HepG2 (cell line): ENCODE results near the gene ARHGAP45. TPM values are rescaled to one million over a fixed set of nuclear protein-coding genes. Genes with fewer than 3 reads are reported as not detected.

Experiments used
- DDIT3 ChIP-seq: sonication (generic); formaldehyde crosslinking; IDR thresholded peaks from 2 replicates; pipeline ENCODE4 v1.4.0; 2020; ENCODE audit warnings: mild to moderate bottlenecking, missing genetic modification reagents
- ETV6 ChIP-seq: sonication (generic); formaldehyde crosslinking; conservative IDR thresholded peaks from 2 replicates; pipeline ENCODE4 v1.4.0; 2020; ENCODE audit warnings: missing genetic modification reagents
- SCMH1 ChIP-seq: sonication (generic); formaldehyde crosslinking; IDR thresholded peaks from 2 replicates; pipeline ENCODE4 v1.9.0; 2021; ENCODE audit warnings: missing genetic modification reagents, mild to moderate bottlenecking, borderline replicate concordance
- TBX2 ChIP-seq: sonication (generic); formaldehyde crosslinking; IDR thresholded peaks from 2 replicates; pipeline ENCODE4 v1.5.0; 2020; ENCODE audit warnings: missing genetic modification reagents, mild to moderate bottlenecking, borderline replicate concordance
- ZBED4 ChIP-seq: sonication (generic); formaldehyde crosslinking; IDR thresholded peaks from 2 replicates; pipeline ENCODE4 v1.4.0; 2020; ENCODE audit warnings: missing genetic modification reagents, borderline replicate concordance
- ZBTB40 ChIP-seq, 2 experiments: fragments of 450-650 bp in 1 of 2; sonication (generic) in 1 of 2; formaldehyde crosslinking in 1 of 2; IDR thresholded peaks; 2 replicates each; pipeline versions ENCODE4 v1.6.1 to v1.8.0; 2016 to 2022; ENCODE audit warnings: antibody characterized with exemption in 1 of 2, mild to moderate bottlenecking in 1 of 2, missing genetic modification reagents in 1 of 2
- ZC3H4 ChIP-seq: sonication (generic); formaldehyde crosslinking; IDR thresholded peaks from 2 replicates; pipeline ENCODE4 v1.4.0; 2020; ENCODE audit warnings: missing genetic modification reagents, borderline replicate concordance
- ZNF12 ChIP-seq: sonication (generic); formaldehyde crosslinking; IDR thresholded peaks from 2 replicates; pipeline ENCODE4 v1.5.0; 2020; ENCODE audit warnings: missing genetic modification reagents
- ZNF441 ChIP-seq: sonication (generic); formaldehyde crosslinking; IDR thresholded peaks from 2 replicates; pipeline ENCODE4 v1.7.0; 2021; ENCODE audit warnings: missing genetic modification reagents, borderline replicate concordance
- ZNF619 ChIP-seq: sonication (generic); formaldehyde crosslinking; IDR thresholded peaks from 2 replicates; pipeline ENCODE4 v1.4.0; 2020; ENCODE audit warnings: mild to moderate bottlenecking, missing genetic modification reagents
- ZNF674 ChIP-seq: sonication (generic); formaldehyde crosslinking; IDR thresholded peaks from 2 replicates; pipeline ENCODE4 v1.5.0; 2020; ENCODE audit warnings: low read depth, mild to moderate bottlenecking, missing genetic modification reagents
- ZNF784 ChIP-seq: sonication (generic); formaldehyde crosslinking; IDR thresholded peaks from 2 replicates; pipeline ENCODE4 v1.5.1; 2020; ENCODE audit warnings: missing genetic modification reagents, mild to moderate bottlenecking, borderline replicate concordance
- ZNF83 ChIP-seq: sonication (generic); formaldehyde crosslinking; IDR thresholded peaks from 2 replicates; pipeline ENCODE4 v1.4.0; 2020; ENCODE audit warnings: missing genetic modification reagents, mild to moderate bottlenecking, borderline replicate concordance
- polyA plus RNA-seq, 8 experiments: library from polyadenylated mRNA; depleted of rRNA in 3 of 8; stranded (reverse) in 7 of 8; unstranded in 1 of 8; fragments of >200 nt; fragmentation: Illumina TruSeq in 4 of 8; extraction: Trizol in 4 of 8; gene quantifications; 2 replicates each; pipeline versions ENCODE4 v1.2.1 to v1.2.3, GENCODE V29; 2011 to 2016; ENCODE audit warnings: low read depth in 4 of 8, missing spikeins in 1 of 8, mixed read lengths in 1 of 8; ENCODE audit not compliant: insufficient read depth in 1 of 8
- total RNA-seq, 5 experiments: library from RNA; depleted of rRNA; stranded (reverse); fragments of >200 nt; fragmentation: Illumina TruSeq; extraction: Trizol; gene quantifications; 2 replicates each; pipeline ENCODE4 v1.2.3, GENCODE V29; 2016; ENCODE audit warnings: low read depth in 1 of 5

Gene ARHGAP45
- total and polyA plus RNA-seq, 2 of the 13 experiments (the other 11 are each of a cell fraction or from before 2014, with no cell fraction given): 0.84 to 32.0 TPM

- TF ChIP-seq ZNF619 (no peak), ETV6 (CRISPR knock-in tag) (no peak), SCMH1 (no peak), ZNF12 (CRISPR knock-in tag) (0 out of 2 replicates have a peak, but pooled peaks have one; percentile 26), ZBTB40 (IDR thresholded peaks at IDR 0.05) (no peak), ZBTB40 (CRISPR knock-in tag; IDR thresholded peaks at IDR 0.05) (no peak), DDIT3 (no peak), TBX2 (CRISPR knock-in tag) (no peak; the same call in 1 of the 2 replicates), ZNF83 (CRISPR knock-in tag) (no peak), ZNF674 (no peak), ZNF784 (CRISPR knock-in tag) (0 out of 2 replicates have a peak, but pooled peaks have one; percentile 45), ZNF441 (peak; percentile 42; the same call in 1 of the 2 replicates), ZC3H4 (CRISPR knock-in tag) (no peak), ZBED4 (no peak)
These were observed 1.3 kb upstream of the ARHGAP45 start (continued) for GRCh38 chr19:1065606-1066109.
